ENCODE measurements around the gene PRTN3.

The PRTN3 gene

GRCh38 chr19:800360-801029, 40.3 kb upstream of the PRTN3 start:
- peak; percentile 5 for DNase-seq (ENCODE audit: insufficient read length, low spot score)
- TF ChIP-seq, protein P1, sequence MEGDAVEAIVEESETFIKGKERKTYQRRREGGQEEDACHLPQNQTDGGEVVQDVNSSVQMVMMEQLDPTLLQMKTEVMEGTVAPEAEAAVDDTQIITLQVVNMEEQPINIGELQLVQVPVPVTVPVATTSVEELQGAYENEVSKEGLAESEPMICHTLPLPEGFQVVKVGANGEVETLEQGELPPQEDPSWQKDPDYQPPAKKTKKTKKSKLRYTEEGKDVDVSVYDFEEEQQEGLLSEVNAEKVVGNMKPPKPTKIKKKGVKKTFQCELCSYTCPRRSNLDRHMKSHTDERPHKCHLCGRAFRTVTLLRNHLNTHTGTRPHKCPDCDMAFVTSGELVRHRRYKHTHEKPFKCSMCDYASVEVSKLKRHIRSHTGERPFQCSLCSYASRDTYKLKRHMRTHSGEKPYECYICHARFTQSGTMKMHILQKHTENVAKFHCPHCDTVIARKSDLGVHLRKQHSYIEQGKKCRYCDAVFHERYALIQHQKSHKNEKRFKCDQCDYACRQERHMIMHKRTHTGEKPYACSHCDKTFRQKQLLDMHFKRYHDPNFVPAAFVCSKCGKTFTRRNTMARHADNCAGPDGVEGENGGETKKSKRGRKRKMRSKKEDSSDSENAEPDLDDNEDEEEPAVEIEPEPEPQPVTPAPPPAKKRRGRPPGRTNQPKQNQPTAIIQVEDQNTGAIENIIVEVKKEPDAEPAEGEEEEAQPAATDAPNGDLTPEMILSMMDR (IDR thresholded peaks at IDR 0.05; ENCODE audit: insufficient read depth, missing control alignments): no peak
- FAIRE-seq: no peak

DNA sequence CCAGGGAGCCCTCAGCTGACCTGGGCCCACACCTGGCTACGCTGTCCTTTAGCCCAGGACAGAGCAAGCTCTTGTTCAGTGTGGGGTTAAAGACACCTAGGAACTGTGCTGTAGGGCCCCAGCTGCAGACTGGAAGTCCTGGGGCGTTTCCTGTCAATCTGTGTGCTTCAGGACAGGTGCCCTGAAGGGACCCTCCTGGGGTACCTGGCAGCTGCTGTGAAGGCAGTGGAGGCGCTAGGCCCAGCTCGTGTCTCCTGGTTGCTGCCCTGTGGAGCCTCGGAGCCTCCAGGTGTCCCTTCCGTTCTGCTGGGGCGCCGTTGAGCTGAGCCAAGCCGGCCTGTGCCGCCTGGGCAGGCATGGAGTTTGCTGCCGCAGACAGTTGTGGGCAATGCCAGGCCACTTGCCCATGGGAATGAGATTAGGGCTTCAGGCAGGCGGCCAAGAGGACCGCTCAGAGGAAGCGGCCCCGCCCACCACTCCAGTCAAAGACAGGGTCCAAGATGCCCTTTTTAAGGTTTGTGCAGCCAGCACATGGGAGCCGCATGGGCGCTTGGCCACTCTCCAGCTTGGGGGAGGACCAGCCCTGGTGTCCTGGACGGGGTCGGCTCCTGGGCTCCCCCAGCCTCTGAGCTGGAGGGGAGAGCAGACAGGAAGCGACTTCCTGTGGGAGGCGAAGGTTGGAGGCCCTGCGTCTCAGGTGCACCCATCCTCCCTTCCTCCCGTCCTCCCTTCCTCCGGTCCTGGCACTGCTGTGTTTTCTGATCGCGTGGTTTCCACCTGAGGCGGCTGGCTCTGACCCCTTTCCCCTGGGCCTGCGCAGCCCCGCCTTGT, 39.6 kb upstream of the PRTN3 start:
- TF ChIP-seq, protein P1 (IDR thresholded peaks at IDR 0.05; ENCODE audit: insufficient read depth, missing control alignments): no peak
- DNase-seq (ENCODE audit: insufficient read length, low spot score): peak; percentile 18
- no peak for FAIRE-seq

- TF ChIP-seq, protein P1 (IDR thresholded peaks at IDR 0.05; ENCODE audit: insufficient read depth, missing control alignments): no peak
- DNase-seq (ENCODE audit: insufficient read length, low spot score) (peak; percentile 28), FAIRE-seq (no peak)
Measured at GRCh38 chr19:801861-802497, 38.8 kb upstream of the PRTN3 start.

GRCh38 chr19:802498-803098, 38.2 kb upstream of the PRTN3 start:
- DNase-seq (ENCODE audit: insufficient read length, low spot score) (peak; percentile 24), FAIRE-seq (no peak)
- TF ChIP-seq, protein P1 (IDR thresholded peaks at IDR 0.05; ENCODE audit: insufficient read depth, missing control alignments): no peak

DNA sequence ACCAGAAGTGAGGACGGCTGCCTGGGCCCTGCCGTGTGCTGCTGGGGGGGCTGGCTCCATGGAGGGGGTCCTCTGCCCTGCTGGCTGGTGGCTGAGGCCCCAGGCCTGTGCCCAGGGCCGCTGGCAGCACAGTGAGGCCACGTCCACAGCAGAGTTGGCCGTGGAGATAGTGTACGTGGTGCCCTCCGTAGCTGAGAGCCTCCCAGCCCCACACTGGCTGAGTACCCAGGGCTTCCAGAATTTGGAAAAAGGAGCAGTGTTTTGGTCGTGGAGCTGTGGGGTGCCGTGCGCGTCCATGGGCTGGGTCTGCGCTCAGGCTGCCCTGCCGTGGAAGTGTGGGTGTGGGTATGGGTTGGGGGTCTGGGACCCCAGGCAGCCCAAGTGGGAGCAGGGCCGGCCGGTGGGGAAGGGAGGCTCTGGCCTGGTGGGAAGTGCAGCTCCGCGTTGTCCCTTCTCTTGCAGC, 37.7 kb upstream of the PRTN3 start:
- DNase-seq (ENCODE audit: insufficient read length, low spot score) (no peak), FAIRE-seq (no peak)

DNA sequence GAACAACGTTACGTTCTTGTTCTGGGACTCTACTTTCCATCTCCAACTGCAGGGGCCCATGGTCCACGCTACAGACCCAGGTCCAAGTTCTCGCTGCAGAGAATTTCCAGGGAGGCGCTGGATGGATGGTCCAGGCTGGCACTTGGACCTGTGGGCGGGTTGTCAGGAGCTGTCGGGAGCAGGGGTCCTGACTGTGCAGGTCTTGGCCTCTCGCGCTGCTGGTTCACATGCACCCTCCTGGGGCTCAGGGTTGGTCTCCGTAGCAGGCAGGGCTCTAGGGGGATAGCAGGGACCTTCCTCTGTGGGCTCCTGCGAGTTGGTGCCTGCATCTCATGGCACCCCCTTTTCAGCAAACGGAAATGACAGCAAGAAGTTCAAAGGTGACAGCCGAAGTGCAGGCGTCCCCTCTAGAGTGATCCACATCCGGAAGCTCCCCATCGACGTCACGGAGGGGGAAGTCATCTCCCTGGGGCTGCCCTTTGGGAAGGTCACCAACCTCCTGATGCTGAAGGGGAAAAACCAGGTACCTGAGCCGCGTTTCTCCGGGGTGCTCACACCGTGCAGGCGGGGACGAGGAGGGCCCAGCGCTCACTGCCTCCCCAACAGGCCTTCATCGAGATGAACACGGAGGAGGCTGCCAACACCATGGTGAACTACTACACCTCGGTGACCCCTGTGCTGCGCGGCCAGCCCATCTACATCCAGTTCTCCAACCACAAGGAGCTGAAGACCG, 36.9 kb upstream of the PRTN3 start:
- no peak for DNase-seq (ENCODE audit: insufficient read length, low spot score)
- TF ChIP-seq, protein P1 (IDR thresholded peaks at IDR 0.05; ENCODE audit: insufficient read depth, missing control alignments): no peak
- no peak for FAIRE-seq

More for the DNA sequence above, 37.7 kb upstream of the PRTN3 start:
- TF ChIP-seq, protein P1 (IDR thresholded peaks at IDR 0.05; ENCODE audit: insufficient read depth, missing control alignments): no peak

Measured in D721Med (cell line).